ENCODE data around the gene AUTS2. TPM values are rescaled to one million over a fixed set of nuclear protein-coding genes. Genes with fewer than 3 reads are reported as not detected.

Gene AUTS2
- total RNA-seq, 2 donors from 2014 or later, result 8.6 TPM

GRCh38 chr7:69657985-69658384 is 59.7 kb downstream of the AUTS2 start:
- no peak for DNase-seq (ENCODE audit: low spot score)
- Histone ChIP-seq H3K9me3 (no peaks in the 10 kb centered on the region), H3K27ac (no peak overlapping the region), H3K36me3 (no peaks in the 10 kb centered on the region), H3K4me3 (no peak overlapping the region), H3K4me1 (peaks cover 0 to 47% of the 10 kb centered on the region in 2 donors), H3K27me3 (no peaks in the 10 kb centered on the region)
- TF ChIP-seq CTCF (IDR thresholded peaks at IDR 0.05), result no peak

GRCh38 chr7:69659983-69660382 is 61.7 kb downstream of the AUTS2 start:
- Histone ChIP-seq H3K27ac (no peak overlapping the region), H3K4me1 (peaks cover 0 to 27% of the 10 kb centered on the region in 2 donors), H3K9me3 (no peaks in the 10 kb centered on the region), H3K36me3 (no peaks in the 10 kb centered on the region), H3K4me3 (no peak overlapping the region), H3K27me3 (no peaks in the 10 kb centered on the region)
- DNase-seq (ENCODE audit: low spot score), result no peak
- no peak for TF ChIP-seq CTCF (IDR thresholded peaks at IDR 0.05)

GRCh38 chr7:69661342-69661741 is 63.1 kb downstream of the AUTS2 start:
- peaks cover 0 to 14% of the 10 kb centered on the region in 2 donors for H3K4me1 ChIP-seq
- no peak overlapping the region for H3K4me3 ChIP-seq
- no peak for TF ChIP-seq CTCF (IDR thresholded peaks at IDR 0.05)
- no peaks in the 10 kb centered on the region for H3K27me3 ChIP-seq
- H3K9me3 ChIP-seq, result no peaks in the 10 kb centered on the region
- H3K27ac ChIP-seq, result no peak overlapping the region
- DNase-seq (ENCODE audit: low spot score), result no peak
- H3K36me3 ChIP-seq, result no peaks in the 10 kb centered on the region

- Histone ChIP-seq H3K36me3 (no peaks in the 10 kb centered on the region), H3K27me3 (no peaks in the 10 kb centered on the region), H3K27ac (no peak overlapping the region), H3K4me3 (no peak overlapping the region), H3K9me3 (no peaks in the 10 kb centered on the region), H3K4me1 (no peaks in the 10 kb centered on the region)
- no peak for DNase-seq (ENCODE audit: low spot score)
- TF ChIP-seq CTCF (IDR thresholded peaks at IDR 0.05), result no peak
These were observed 65.9 kb downstream of the AUTS2 start for GRCh38 chr7:69663911-69664832.

GRCh38 chr7:69665369-69665768 is 67.1 kb downstream of the AUTS2 start:
- no peak overlapping the region for H3K27ac ChIP-seq
- DNase-seq (ENCODE audit: low spot score), result no peak
- H3K4me1 ChIP-seq, result peaks cover 0 to 5% of the 10 kb centered on the region in 2 donors
- no peaks in the 10 kb centered on the region for H3K27me3 ChIP-seq
- H3K36me3 ChIP-seq, result no peaks in the 10 kb centered on the region
- no peaks in the 10 kb centered on the region for H3K9me3 ChIP-seq
- no peak for TF ChIP-seq CTCF (IDR thresholded peaks at IDR 0.05)
- H3K4me3 ChIP-seq, result no peak overlapping the region

All from right atrium auricular region (tissue), 2 donors.